ENCODE measurements around the gene MSRB2.

MSRB2 gene

GRCh38 chr10:23075672-23076071, 19.7 kb upstream of the MSRB2 start:
- TF ChIP-seq CTCF (conservative IDR thresholded peaks at IDR 0.05): no peak
- H3K27ac ChIP-seq: no peak overlapping the region

- no peak for TF ChIP-seq CTCF (conservative IDR thresholded peaks at IDR 0.05)
- H3K27ac ChIP-seq: no peak overlapping the region
These were observed 17.3 kb upstream of the MSRB2 start for GRCh38 chr10:23078114-23078513.

- TF ChIP-seq CTCF (conservative IDR thresholded peaks at IDR 0.05): no peak
These were observed 15.7 kb upstream of the MSRB2 start for GRCh38 chr10:23079700-23080099.

GRCh38 chr10:23080262-23080661, 15.1 kb upstream of the MSRB2 start:
- H3K27ac ChIP-seq: peak overlapping the region; percentile 90
- no peak for TF ChIP-seq CTCF (conservative IDR thresholded peaks at IDR 0.05)

More at GRCh38 chr10:23079700-23080099, 15.7 kb upstream of the MSRB2 start:
- H3K27ac ChIP-seq: peak overlapping the region; percentile 90; the same call in 1 of the 2 replicates

DNA sequence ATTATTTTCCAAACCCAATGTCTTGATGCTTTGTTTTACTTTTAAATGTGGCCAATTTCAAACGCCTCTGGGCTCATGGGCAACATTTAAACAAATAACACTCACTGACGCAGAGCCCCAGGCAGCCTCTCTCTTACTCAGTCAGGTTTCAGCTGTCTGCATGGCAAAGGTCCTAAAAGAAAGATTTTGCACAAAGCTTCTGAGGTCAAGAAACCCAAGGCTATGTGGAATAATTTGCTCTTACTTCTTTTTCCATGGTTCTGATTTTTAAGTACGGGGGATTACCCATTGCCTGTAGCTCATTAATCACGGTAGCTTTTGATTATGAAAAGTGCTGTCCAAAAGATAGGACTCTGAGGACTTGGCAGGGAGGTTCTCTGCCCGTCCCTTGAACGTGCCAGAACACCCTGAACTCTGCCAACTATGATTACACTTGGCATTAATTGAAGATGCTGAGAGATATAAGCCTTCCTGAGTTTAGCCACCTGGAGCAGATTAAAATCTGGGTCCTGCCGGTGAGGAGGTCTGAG, 14.1 kb upstream of the MSRB2 start:
- TF ChIP-seq CTCF (conservative IDR thresholded peaks at IDR 0.05): no peak
- H3K27ac ChIP-seq: peak overlapping the region; percentile 90

GRCh38 chr10:23081891-23082290, 13.5 kb upstream of the MSRB2 start:
- TF ChIP-seq CTCF (conservative IDR thresholded peaks at IDR 0.05): no peak; the same call in 1 of the 2 replicates
- H3K27ac ChIP-seq: peak overlapping the region; percentile 90

GRCh38 chr10:23088609-23089008, 6.8 kb upstream of the MSRB2 start:
- TF ChIP-seq CTCF (conservative IDR thresholded peaks at IDR 0.05): no peak
- H3K27ac ChIP-seq: no peak overlapping the region
